Lower lobe of right lung (tissue), 2 donors: ENCODE results near the gene LAG3. TPM values are rescaled to one million over a fixed set of nuclear protein-coding genes. Genes with fewer than 3 reads are reported as not detected.

Source experiments
- ATAC-seq, 2 donors: fragments of 200-7000 bp; cut with Tn5 transposase; one replicate each; pipeline ENCODE4 v1.9.1; 2020 to 2022; ENCODE audit warnings: mild to moderate bottlenecking in 2 of 2, moderate library complexity in 2 of 2
- DNase-seq: peaks from one replicate; pipeline ENCODE4 v3.0.0-alpha.2; 2020
- H3K27ac ChIP-seq: fragments of 200-600 bp; one replicate; pipeline ENCODE4 v1.8.0; 2022
- H3K27me3 ChIP-seq: fragments of 200-600 bp; one replicate; pipeline ENCODE4 v1.8.0; 2022; ENCODE audit warnings: low read depth
- H3K36me3 ChIP-seq: fragments of 200-600 bp; one replicate; pipeline ENCODE4 v1.8.0; 2022; ENCODE audit warnings: mild to moderate bottlenecking
- H3K4me1 ChIP-seq: fragments of 200-600 bp; one replicate; pipeline ENCODE4 v1.8.0; 2022
- H3K4me3 ChIP-seq: fragments of 200-600 bp; one replicate; pipeline ENCODE4 v1.8.0; 2022; ENCODE audit warnings: mild to moderate bottlenecking
- H3K9me3 ChIP-seq: fragments of 200-600 bp; one replicate; pipeline ENCODE4 v1.8.0; 2022
- intact Hi-C: fragments of 100-400 bp; cut with DNase I; formaldehyde crosslinking; loops from one replicate; pipeline ENCODE4 v1.11.0; 2022
- total RNA-seq: library from RNA; stranded (reverse); fragmentation: NEBNext Ultra II Directional; extraction: Animal tissue kit (Norgen Biotek cat#: 25700); gene quantifications from one replicate; pipeline ENCODE4 v1.2.1, GENCODE V29; 2021
- TF ChIP-seq, protein P1 (sequence below): fragments of 200-600 bp; IDR thresholded peaks from one replicate; pipeline ENCODE4 v1.8.0; 2022; ENCODE audit warnings: antibody characterized with exemption, mild to moderate bottlenecking
- donor health status: DM: no; HTN: yes; CAD: no; lungs with severe emphysema.

Gene LAG3
- total RNA-seq, 1 donor from 2014 or later: 2.1 TPM

DNA sequence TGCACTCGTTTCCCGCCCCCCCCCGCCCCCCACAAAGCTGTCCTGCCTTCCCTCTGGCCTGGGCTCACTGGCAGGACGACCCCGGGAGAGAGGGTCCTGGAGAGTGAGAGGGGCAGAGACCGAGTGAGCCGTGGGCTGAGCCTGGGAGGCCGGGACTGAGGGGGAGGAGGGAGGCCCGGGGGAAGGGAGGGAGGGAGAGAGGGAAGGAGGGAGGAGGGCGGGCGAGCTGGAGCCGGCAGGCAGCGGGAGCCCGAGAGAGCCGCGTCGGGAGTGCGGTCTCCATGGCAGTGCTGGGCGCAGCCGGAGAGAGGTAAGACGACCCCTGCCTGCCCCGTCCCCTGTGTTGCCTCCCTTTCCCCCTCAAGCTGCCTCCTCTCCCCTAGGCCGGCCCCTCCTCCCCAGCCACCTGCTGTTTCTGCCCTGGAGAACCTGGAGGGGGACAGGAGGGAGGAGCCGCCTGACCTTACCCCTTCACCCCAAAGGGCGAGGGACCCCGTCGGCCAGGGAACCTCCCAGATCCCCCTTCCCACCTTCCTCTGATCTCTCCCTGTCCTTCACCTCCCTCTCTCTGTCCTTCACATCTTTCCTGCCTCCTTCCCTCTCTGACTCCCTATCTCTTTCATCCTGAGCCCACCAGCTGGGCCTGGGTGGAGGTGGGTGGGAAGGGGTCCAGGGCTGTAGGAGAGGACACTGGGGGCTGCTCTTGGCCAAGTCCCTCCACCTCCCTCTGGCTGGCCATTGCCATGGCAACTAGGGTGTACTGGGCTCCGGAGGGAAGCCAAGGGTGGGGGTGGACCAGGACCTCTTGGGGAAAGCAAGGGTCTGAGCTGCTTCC lies 49.5 kb downstream of the LAG3 start, which contains the start of gene GPR162:
Gene GPR162 (plus strand): TSS at position 231 of the 835 bp plus-strand sequence. CDS start 2,078 bp downstream, outside the sequence.
- intact Hi-C loops: no loop called here
- Histone ChIP-seq H3K27ac (peak within 1 kb of the TSS; percentile 56), H3K4me1 (peaks cover 8% of the 10 kb centered on the region), H3K36me3 (peaks cover 7% of the 10 kb centered on the region), H3K9me3 (no peaks in the 10 kb centered on the region), H3K27me3 (peaks cover 20% of the 10 kb centered on the region), H3K4me3 (peak within 1 kb of the TSS; percentile 54)
- TF ChIP-seq, protein P1, sequence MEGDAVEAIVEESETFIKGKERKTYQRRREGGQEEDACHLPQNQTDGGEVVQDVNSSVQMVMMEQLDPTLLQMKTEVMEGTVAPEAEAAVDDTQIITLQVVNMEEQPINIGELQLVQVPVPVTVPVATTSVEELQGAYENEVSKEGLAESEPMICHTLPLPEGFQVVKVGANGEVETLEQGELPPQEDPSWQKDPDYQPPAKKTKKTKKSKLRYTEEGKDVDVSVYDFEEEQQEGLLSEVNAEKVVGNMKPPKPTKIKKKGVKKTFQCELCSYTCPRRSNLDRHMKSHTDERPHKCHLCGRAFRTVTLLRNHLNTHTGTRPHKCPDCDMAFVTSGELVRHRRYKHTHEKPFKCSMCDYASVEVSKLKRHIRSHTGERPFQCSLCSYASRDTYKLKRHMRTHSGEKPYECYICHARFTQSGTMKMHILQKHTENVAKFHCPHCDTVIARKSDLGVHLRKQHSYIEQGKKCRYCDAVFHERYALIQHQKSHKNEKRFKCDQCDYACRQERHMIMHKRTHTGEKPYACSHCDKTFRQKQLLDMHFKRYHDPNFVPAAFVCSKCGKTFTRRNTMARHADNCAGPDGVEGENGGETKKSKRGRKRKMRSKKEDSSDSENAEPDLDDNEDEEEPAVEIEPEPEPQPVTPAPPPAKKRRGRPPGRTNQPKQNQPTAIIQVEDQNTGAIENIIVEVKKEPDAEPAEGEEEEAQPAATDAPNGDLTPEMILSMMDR: no peak
- DNase-seq (peak; percentile 69), ATAC-seq (peak; percentile 47 to 51)

DNA sequence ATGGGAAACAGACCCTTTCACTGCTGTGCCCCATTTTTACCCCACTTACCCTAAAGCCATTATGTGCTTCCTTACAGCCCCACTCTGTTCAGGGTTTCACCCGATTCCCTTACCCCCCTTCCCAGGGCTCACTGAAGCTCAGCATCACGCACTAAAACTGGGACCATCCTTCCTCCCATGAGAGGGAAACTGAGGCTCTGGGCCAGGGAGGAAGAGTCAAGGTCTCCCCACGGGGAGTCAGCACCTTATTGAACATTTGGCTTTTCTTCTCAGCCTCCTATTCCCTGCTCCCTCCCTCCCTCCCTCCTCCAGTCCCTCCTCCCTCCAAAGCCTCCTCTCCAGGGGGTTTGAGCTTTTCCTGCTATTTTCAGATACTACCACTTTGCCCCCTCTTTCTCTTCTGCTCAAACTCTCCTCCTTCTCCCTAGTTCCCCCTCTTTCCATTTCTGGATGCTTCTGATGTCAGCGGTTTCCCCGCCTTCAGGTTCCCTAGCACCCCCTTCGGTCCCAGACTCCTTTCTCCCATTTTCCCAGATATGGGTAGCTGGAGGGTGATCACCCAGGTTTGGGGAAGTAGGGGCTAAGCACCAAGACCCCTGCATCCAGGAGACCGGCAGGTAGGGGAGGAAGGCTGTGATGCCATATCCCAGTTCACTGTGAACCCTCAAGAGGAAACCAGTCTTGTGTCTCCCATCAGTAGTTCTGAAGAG lies 50.3 kb downstream of the LAG3 start:
- H3K27me3 ChIP-seq: peaks cover 27% of the 10 kb centered on the region
- no peak overlapping the region for H3K27ac ChIP-seq
- H3K36me3 ChIP-seq: no peaks in the 10 kb centered on the region
- DNase-seq (no peak), ATAC-seq (no peak)
- peaks cover 14% of the 10 kb centered on the region for H3K4me1 ChIP-seq
- TF ChIP-seq, protein P1: no peak
- peak overlapping the region; percentile 54 for H3K4me3 ChIP-seq
- intact Hi-C loops: no loop called here
- H3K9me3 ChIP-seq: no peaks in the 10 kb centered on the region

DNA sequence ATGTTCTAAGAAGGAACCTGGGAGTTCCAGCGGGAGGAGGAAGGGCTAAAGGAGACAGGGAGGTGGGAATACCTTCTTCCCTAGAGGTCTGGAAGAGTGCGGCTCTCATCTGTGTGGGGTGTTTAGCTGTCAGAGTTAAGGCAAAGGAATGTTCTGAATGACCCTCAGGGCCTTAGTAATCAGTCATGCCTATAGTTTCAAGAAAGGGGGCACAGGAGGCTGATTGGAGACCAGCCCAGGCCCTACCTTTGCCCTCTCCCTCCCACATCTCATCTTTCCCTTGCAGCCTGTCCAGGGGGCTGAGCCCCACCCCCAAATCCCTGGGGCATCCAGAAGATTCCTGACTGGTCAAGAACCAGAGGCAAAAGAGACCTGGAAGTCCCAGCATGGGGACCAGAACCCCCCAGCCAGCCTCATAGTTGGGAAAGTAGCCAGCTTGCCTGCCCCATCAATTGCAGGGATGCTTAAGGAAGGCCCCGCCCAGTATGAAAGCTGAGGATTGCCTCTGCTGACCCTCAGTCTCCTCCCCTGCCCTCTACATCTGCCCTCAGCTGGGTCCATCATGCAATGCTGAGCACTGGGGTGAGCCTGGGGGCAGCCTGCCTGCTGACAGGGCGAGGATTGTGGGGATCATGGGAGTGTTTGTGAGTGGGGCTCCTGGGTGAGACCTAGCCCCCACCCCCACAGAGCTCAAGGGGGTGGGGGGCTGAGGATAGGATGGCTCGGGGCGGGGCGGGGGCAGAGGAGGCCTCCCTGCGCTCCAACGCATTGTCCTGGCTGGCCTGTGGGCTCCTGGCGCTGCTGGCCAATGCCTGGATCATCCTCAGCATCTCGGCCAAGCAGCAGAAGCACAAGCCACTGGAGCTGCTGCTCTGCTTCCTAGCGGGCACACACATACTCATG lies 51.1 kb downstream of the LAG3 start:
- Histone ChIP-seq H3K9me3 (no peaks in the 10 kb centered on the region), H3K4me1 (peaks cover 14% of the 10 kb centered on the region), H3K36me3 (no peaks in the 10 kb centered on the region), H3K27me3 (peaks cover 27% of the 10 kb centered on the region), H3K27ac (no peak overlapping the region), H3K4me3 (no peak overlapping the region)
- intact Hi-C loops: no loop called here
- DNase-seq: no peak
- TF ChIP-seq, protein P1: no peak
- ATAC-seq: no peak

DNA sequence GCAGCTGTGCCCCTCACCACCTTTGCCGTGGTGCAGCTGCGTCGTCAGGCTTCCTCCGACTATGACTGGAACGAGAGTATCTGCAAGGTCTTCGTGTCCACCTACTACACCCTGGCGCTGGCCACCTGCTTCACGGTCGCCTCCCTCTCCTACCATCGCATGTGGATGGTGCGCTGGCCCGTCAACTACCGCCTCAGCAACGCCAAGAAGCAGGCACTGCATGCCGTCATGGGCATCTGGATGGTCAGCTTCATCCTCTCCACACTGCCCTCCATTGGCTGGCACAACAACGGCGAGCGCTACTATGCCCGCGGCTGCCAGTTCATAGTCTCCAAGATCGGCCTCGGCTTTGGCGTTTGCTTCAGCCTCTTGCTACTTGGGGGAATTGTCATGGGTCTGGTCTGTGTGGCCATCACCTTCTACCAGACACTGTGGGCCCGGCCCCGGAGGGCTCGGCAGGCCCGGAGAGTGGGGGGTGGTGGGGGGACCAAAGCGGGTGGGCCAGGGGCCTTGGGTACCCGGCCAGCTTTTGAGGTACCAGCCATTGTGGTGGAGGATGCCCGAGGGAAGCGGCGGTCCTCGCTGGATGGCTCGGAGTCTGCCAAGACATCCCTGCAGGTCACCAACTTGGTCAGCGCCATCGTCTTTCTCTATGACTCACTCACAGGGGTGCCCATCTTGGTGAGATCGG lies 51.9 kb downstream of the LAG3 start:
- peaks cover 21% of the 10 kb centered on the region for H3K4me1 ChIP-seq
- no peak overlapping the region for H3K27ac ChIP-seq
- TF ChIP-seq, protein P1: no peak
- no peak overlapping the region for H3K4me3 ChIP-seq
- intact Hi-C loops: no loop called here
- ATAC-seq (no peak), DNase-seq (no peak)
- H3K9me3 ChIP-seq: no peaks in the 10 kb centered on the region
- no peaks in the 10 kb centered on the region for H3K36me3 ChIP-seq
- H3K27me3 ChIP-seq: peaks cover 30% of the 10 kb centered on the region
